Panc1 (cell line): ENCODE measurements around the gene CSHL1. TPM values are rescaled to one million over a fixed set of nuclear protein-coding genes. Genes with fewer than 3 reads are reported as not detected.

Experiments
- ATAC-seq: fragments of 200-7000 bp; cut with Tn5 transposase; 2 replicates; pipeline ENCODE4 v1.9.1; 2020; ENCODE audit warnings: mild to moderate bottlenecking, moderate library complexity
- BruUV-seq: library from RNA; stranded (reverse); fragments of 400-500 nt; replicated peaks from 2 replicates; lab custom pipeline; 2021; lab: Mats Ljungman, UMichigan
- CTCF ChIA-PET: fragments of 300-600 bp; sonication (Branson Sonifier 250); formaldehyde crosslinking; loops from one replicate; lab custom pipeline; 2022; ENCODE audit warnings: antibody characterized with exemption; lab: Charles Lee
- POLR2A ChIA-PET: fragments of 300-600 bp; sonication (Branson Sonifier 250); formaldehyde crosslinking; loops from one replicate; lab custom pipeline; 2022; ENCODE audit warnings: antibody characterized with exemption; lab: Charles Lee
- DNase-seq: peaks from one replicate; pipeline ENCODE4 v3.0.0-alpha.2; 2010; ENCODE audit warnings: low read depth, low spot score
- H3K27ac ChIP-seq: 2 replicates; pipeline ENCODE4 v1.5.1; 2011; ENCODE audit warnings: mild to moderate bottlenecking, low read length, inconsistent platforms
- H3K27me3 ChIP-seq: fragments of 200-500 bp; sonication (Bioruptor generic); 2 replicates; pipeline ENCODE4 v1.6.0; 2014; ENCODE audit warnings: low read length, inconsistent platforms; ENCODE audit not compliant: control insufficient read depth, insufficient read depth
- H3K36me3 ChIP-seq: fragments of 200-500 bp; sonication (Bioruptor generic); 2 replicates; pipeline ENCODE4 v1.5.1; 2014; ENCODE audit warnings: inconsistent platforms, mild to moderate bottlenecking, low read length, moderate library complexity; ENCODE audit not compliant: control insufficient read depth, insufficient read depth
- H3K4me1 ChIP-seq: 2 replicates; pipeline ENCODE4 v1.5.1; 2011; ENCODE audit warnings: inconsistent platforms, mild to moderate bottlenecking, low read length, moderate library complexity; ENCODE audit not compliant: control insufficient read depth, insufficient read depth
- H3K4me3 ChIP-seq, 2 experiments: 2 replicates each; pipeline ENCODE4 v1.5.1; 2011 to 2012; ENCODE audit warnings: low read depth in 2 of 2, low read length in 2 of 2, mild to moderate bottlenecking in 2 of 2, inconsistent platforms in 1 of 2, moderate library complexity in 1 of 2
- H3K9me3 ChIP-seq: fragments of 200-500 bp; sonication (Bioruptor generic); 2 replicates; pipeline ENCODE4 v1.5.1; 2014; ENCODE audit warnings: low read depth, mild to moderate bottlenecking, inconsistent platforms, low read length, moderate library complexity; ENCODE audit not compliant: control insufficient read depth, insufficient read depth
- POLR2AphosphoS5 ChIP-seq: IDR thresholded peaks from 2 replicates; pipeline ENCODE4 v1.6.1; 2012; ENCODE audit warnings: mild to moderate bottlenecking, low read depth, low read length, moderate library complexity
- SIN3A ChIP-seq: IDR thresholded peaks from 2 replicates; pipeline ENCODE4 v1.6.1; 2012; ENCODE audit warnings: low read depth, mild to moderate bottlenecking, low read length, moderate library complexity, borderline replicate concordance; ENCODE audit not compliant: insufficient read depth
- TCF7L2 ChIP-seq: IDR thresholded peaks from 2 replicates; pipeline ENCODE4 v1.6.1; 2011; ENCODE audit warnings: mild to moderate bottlenecking, low read depth, low read length, inconsistent platforms
- in situ Hi-C: cut with HindIII; loops from 2 replicates; pipeline ENCODE4 v1.10.0; 2016; ENCODE audit warnings: low sequenced_read_pairs, low pct_unique_long_range_greater_than_20kb
- intact Hi-C: fragments of 100-400 bp; cut with micrococcal nuclease; formaldehyde crosslinking; loops from one replicate; pipeline ENCODE4 v1.10.0; 2022; ENCODE audit not compliant: unreplicated experiment
- total RNA-seq: library from RNA; stranded (reverse); gene quantifications from one replicate; pipeline ENCODE4 v1.2.1, GENCODE V29; 2021; ENCODE audit not compliant: unreplicated experiment
- TF ChIP-seq, protein P1 (sequence below), 2 experiments: IDR thresholded peaks; 2 replicates each; pipeline ENCODE4 v1.6.1; 2011 to 2012; ENCODE audit warnings: low read depth in 2 of 2, control low read depth in 1 of 2, low read length in 1 of 2, mild to moderate bottlenecking in 1 of 2, moderate library complexity in 1 of 2; ENCODE audit not compliant: insufficient read depth in 1 of 2
- TF ChIP-seq, protein P2 (sequence below): fragments of 450-650 bp; IDR thresholded peaks from 2 replicates; pipeline ENCODE4 v1.5.1; 2017; ENCODE audit warnings: mild to moderate bottlenecking

Gene CSHL1
- total RNA-seq, 1 experiment from 2014 or later = not detected

DNA sequence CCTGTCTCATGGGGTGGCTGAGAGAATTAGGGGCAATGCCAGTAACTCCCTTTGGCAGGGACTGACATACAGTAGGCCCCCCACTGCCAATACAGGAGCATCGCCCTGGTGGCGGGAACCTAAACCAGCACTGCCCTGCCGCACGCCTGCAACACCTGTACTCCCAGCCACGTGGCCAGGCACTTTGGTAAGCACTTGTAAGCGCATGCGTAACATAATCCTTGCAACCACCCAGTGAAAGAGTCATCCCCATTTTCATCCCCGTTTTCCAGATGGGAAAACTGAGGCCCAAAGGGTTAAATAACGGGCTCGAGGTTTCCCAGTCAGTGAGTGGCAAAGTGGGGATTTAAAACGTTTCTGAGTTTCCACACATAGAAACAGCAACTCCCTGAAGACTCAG, 44.2 kb upstream of the CSHL1 start:
- no TSS peak for BruUV-seq
- POLR2A ChIA-PET = no interaction called here

DNA sequence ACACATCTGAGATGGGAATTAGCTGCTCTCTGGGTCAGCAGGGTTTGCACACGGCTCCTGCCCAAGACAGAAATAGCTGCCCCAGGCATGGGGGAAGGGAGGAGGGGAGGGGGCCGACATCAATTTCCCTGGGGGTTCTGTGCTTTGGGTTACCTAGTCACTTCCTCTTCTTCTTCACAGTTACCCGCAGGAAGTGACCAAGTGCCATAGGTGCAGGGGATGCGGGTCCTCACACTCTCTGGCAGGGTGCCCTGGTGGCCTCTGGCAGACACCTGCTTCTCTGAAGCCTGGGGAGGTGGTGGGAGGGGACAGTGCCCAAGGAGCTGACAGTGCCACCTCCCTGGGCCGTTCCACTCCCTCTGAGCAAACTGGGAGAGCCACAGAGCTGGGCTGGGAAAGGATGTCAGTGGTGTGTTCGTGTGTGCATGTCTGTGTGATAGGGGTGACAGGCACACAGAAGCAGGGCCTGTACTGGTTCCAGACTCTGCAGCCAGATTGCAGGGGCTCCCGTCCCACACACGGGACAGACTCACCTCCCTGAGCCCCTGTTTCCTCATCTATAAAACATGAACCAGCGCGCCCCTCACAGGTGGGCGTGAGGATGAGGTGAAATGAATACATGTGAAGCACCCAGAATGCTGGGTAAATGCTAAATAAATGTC, 43.5 kb upstream of the CSHL1 start:
- Histone ChIP-seq H3K9me3 (no peaks in the 10 kb centered on the region), H3K27me3 (no peaks in the 10 kb centered on the region), H3K36me3 (no peaks in the 10 kb centered on the region), H3K4me3 (no peak overlapping the region), H3K4me1 (no peaks in the 10 kb centered on the region), H3K27ac (no peak overlapping the region)
- DNase-seq (no peak), ATAC-seq (no peak)
- in situ Hi-C loops (no loop called here), intact Hi-C loops (no loop called here)
- ChIA-PET CTCF (interaction anchor here (0.5 kb wide), 1 partner anchor 76 kb away, joined by 4 read pairs; no protein-coding TSS in a partner anchor), POLR2A (interaction anchor here (0.6 kb wide), 1 partner anchor 72 kb away, joined by 14 read pairs; no protein-coding TSS in a partner anchor)
- no TSS peak for BruUV-seq
- TF ChIP-seq POLR2AphosphoS5 (no peak), TCF7L2 (no peak), SIN3A (no peak)
- TF ChIP-seq, protein P1, sequence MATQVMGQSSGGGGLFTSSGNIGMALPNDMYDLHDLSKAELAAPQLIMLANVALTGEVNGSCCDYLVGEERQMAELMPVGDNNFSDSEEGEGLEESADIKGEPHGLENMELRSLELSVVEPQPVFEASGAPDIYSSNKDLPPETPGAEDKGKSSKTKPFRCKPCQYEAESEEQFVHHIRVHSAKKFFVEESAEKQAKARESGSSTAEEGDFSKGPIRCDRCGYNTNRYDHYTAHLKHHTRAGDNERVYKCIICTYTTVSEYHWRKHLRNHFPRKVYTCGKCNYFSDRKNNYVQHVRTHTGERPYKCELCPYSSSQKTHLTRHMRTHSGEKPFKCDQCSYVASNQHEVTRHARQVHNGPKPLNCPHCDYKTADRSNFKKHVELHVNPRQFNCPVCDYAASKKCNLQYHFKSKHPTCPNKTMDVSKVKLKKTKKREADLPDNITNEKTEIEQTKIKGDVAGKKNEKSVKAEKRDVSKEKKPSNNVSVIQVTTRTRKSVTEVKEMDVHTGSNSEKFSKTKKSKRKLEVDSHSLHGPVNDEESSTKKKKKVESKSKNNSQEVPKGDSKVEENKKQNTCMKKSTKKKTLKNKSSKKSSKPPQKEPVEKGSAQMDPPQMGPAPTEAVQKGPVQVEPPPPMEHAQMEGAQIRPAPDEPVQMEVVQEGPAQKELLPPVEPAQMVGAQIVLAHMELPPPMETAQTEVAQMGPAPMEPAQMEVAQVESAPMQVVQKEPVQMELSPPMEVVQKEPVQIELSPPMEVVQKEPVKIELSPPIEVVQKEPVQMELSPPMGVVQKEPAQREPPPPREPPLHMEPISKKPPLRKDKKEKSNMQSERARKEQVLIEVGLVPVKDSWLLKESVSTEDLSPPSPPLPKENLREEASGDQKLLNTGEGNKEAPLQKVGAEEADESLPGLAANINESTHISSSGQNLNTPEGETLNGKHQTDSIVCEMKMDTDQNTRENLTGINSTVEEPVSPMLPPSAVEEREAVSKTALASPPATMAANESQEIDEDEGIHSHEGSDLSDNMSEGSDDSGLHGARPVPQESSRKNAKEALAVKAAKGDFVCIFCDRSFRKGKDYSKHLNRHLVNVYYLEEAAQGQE (IDR thresholded peaks at IDR 0.05; ENCODE audit: insufficient read depth in 1 of 2, low read depth in 2 of 2, low read length in 1 of 2) = no peak
- TF ChIP-seq, protein P2, sequence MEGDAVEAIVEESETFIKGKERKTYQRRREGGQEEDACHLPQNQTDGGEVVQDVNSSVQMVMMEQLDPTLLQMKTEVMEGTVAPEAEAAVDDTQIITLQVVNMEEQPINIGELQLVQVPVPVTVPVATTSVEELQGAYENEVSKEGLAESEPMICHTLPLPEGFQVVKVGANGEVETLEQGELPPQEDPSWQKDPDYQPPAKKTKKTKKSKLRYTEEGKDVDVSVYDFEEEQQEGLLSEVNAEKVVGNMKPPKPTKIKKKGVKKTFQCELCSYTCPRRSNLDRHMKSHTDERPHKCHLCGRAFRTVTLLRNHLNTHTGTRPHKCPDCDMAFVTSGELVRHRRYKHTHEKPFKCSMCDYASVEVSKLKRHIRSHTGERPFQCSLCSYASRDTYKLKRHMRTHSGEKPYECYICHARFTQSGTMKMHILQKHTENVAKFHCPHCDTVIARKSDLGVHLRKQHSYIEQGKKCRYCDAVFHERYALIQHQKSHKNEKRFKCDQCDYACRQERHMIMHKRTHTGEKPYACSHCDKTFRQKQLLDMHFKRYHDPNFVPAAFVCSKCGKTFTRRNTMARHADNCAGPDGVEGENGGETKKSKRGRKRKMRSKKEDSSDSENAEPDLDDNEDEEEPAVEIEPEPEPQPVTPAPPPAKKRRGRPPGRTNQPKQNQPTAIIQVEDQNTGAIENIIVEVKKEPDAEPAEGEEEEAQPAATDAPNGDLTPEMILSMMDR = no peak

More for the DNA sequence above, 44.2 kb upstream of the CSHL1 start:
- no peaks in the 10 kb centered on the region for H3K9me3 ChIP-seq
- in situ Hi-C loops = no loop called here
- TF ChIP-seq, protein P2 = no peak
- TF ChIP-seq POLR2AphosphoS5 (no peak), SIN3A (no peak), TCF7L2 (no peak)
- TF ChIP-seq, protein P1 (IDR thresholded peaks at IDR 0.05; ENCODE audit: insufficient read depth in 1 of 2, low read depth in 2 of 2, low read length in 1 of 2) = no peak
- no peaks in the 10 kb centered on the region for H3K36me3 ChIP-seq
- CTCF ChIA-PET = no interaction called here
- no peak for ATAC-seq
- H3K27me3 ChIP-seq = no peaks in the 10 kb centered on the region
- DNase-seq = no peak
- H3K27ac ChIP-seq = no peak overlapping the region
- no peak overlapping the region for H3K4me3 ChIP-seq
- H3K4me1 ChIP-seq = no peaks in the 10 kb centered on the region
- intact Hi-C loops = no loop called here
